Astrocyte (in vitro differentiated cells and primary cell): ENCODE measurements around the gene DPH1. TPM values are rescaled to one million over a fixed set of nuclear protein-coding genes. Genes with fewer than 3 reads are reported as not detected.

Source experiments
- DNase-seq: peaks from one replicate; pipeline ENCODE4 v3.0.0-alpha.2; 2010; ENCODE audit warnings: low read depth
- FAIRE-seq: peaks from 2 replicates; lab custom pipeline; 2011; peaks lifted over from hg19 to GRCh38; lab: Jason Lieb, UNC
- H2AFZ ChIP-seq: 2 replicates; pipeline ENCODE4 v1.6.0; 2012; ENCODE audit warnings: low read depth, low read length, inconsistent platforms
- H3K27ac ChIP-seq: 2 replicates; pipeline ENCODE4 v1.5.1; 2011; ENCODE audit warnings: low read depth, low read length, inconsistent platforms
- H3K27me3 ChIP-seq: 2 replicates; pipeline ENCODE4 v1.6.0; 2011; ENCODE audit warnings: low read length, inconsistent platforms; ENCODE audit not compliant: insufficient read depth
- H3K36me3 ChIP-seq: 2 replicates; pipeline ENCODE4 v1.5.1; 2011; ENCODE audit warnings: low read length, inconsistent platforms; ENCODE audit not compliant: insufficient read depth
- H3K4me1 ChIP-seq: 2 replicates; pipeline ENCODE4 v1.5.1; 2011; ENCODE audit warnings: low read length, inconsistent platforms; ENCODE audit not compliant: insufficient read depth
- H3K4me2 ChIP-seq: 2 replicates; pipeline ENCODE4 v1.6.0; 2012; ENCODE audit warnings: low read length, inconsistent platforms
- H3K4me3 ChIP-seq: 2 replicates; pipeline ENCODE4 v1.5.1; 2011; ENCODE audit warnings: low read depth, mild to moderate bottlenecking, low read length, inconsistent platforms; ENCODE audit not compliant: insufficient read depth
- H3K79me2 ChIP-seq: 2 replicates; pipeline ENCODE4 v1.6.0; 2012; ENCODE audit warnings: mild to moderate bottlenecking, low read length, inconsistent platforms; ENCODE audit not compliant: insufficient read depth
- H3K9ac ChIP-seq: 2 replicates; pipeline ENCODE4 v1.6.0; 2012; ENCODE audit warnings: mild to moderate bottlenecking, low read length, inconsistent platforms
- H3K9me3 ChIP-seq: 2 replicates; pipeline ENCODE4 v1.5.1; 2012; ENCODE audit warnings: low read depth, mild to moderate bottlenecking, low read length, inconsistent platforms; ENCODE audit not compliant: insufficient read depth
- H4K20me1 ChIP-seq: 2 replicates; pipeline ENCODE4 v1.6.0; 2012; ENCODE audit warnings: low read length, inconsistent platforms; ENCODE audit not compliant: insufficient read depth
- H3K27ac Mint-ChIP-seq: one replicate; pipeline ENCODE4 v1.8.0; 2021; ENCODE audit warnings: mild to moderate bottlenecking, mixed read lengths; ENCODE audit not compliant: unreplicated experiment
- H3K27me3 Mint-ChIP-seq: one replicate; pipeline ENCODE4 v1.8.0; 2021; ENCODE audit warnings: low read depth, mixed read lengths; ENCODE audit not compliant: unreplicated experiment
- H3K36me3 Mint-ChIP-seq: one replicate; pipeline ENCODE4 v1.8.0; 2021; ENCODE audit warnings: low read depth, mixed read lengths; ENCODE audit not compliant: unreplicated experiment
- H3K4me1 Mint-ChIP-seq: one replicate; pipeline ENCODE4 v1.8.0; 2021; ENCODE audit warnings: low read depth, mixed read lengths; ENCODE audit not compliant: unreplicated experiment
- H3K4me3 Mint-ChIP-seq: one replicate; pipeline ENCODE4 v1.8.0; 2021; ENCODE audit warnings: mild to moderate bottlenecking, moderate library complexity, mixed read lengths; ENCODE audit not compliant: unreplicated experiment
- H3K9me3 Mint-ChIP-seq: one replicate; pipeline ENCODE4 v1.8.0; 2021; ENCODE audit warnings: mild to moderate bottlenecking, mixed read lengths; ENCODE audit not compliant: unreplicated experiment
- CTCF ChIP-seq: IDR thresholded peaks from 2 replicates; pipeline ENCODE4 v1.5.1; 2011; ENCODE audit warnings: low read depth, mild to moderate bottlenecking, inconsistent platforms, low read length, moderate library complexity; ENCODE audit not compliant: insufficient read depth
- EZH2 ChIP-seq: IDR thresholded peaks from 2 replicates; pipeline ENCODE4 v1.6.1; 2012; ENCODE audit warnings: mild to moderate bottlenecking, low read length, inconsistent platforms; ENCODE audit not compliant: insufficient read depth
- total RNA-seq: library from RNA; stranded (reverse); gene quantifications from 2 replicates; pipeline ENCODE4 v1.2.1, GENCODE V29; 2021

DPH1 gene
- total RNA-seq, 1 donor from 2014 or later, result 25.8 TPM

DNA sequence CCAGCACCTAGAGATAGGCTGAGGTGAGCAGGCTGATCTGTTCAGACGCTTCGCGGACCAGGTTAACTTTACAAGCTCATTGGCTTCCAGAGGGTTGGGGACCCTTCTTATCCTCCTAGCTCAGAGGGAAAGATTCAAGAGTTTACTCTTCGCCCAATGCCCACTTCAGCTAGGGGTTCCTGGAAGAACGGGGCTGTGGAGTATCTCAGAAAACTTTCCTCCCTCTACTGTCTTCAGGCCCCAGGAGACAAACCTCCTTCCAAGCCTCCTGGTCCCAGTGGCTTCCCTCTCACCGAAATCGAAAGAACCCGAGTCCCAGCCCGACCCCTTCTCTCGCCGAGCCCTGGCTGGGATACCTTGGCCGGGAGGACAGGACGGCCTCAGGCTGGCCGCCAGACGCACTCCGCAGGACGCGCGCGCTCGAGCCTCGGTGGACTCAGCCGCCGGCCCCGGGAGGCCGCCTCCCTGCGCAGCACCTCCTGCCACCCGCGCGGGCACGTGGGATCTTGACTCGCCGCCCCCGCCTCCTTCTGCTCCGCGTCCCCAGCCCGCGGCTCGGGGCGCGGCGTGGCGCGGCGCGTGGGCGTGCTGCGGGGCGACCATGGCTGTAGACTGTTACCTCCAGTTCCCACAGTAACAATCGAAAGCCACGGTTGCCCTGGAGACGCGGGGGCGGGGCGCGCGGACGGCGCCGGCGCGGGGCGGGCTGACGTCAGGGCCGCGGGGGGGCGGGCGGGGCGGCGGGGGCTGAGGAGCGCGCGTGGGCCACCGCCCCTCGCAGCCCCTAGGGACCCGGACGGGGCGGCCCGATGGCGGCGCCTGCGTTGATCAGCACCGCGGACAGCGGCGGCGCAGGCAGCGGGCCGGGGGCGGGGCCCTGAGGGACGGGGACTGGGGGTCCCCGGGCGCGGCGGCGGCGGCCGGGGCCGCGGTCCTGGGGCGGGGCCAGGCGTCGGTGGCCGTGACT, 19.7 kb downstream of the DPH1 start:
- Histone ChIP-seq H4K20me1 (peaks cover 20% of the 10 kb centered on the region), H2AFZ (peak overlapping the region; percentile 69), H3K9ac (peak overlapping the region; percentile 85), H3K9me3 (no peaks in the 10 kb centered on the region), H3K27ac (peak overlapping the region; percentile 77), H3K4me3 (peak overlapping the region; percentile 70), H3K4me2 (peak overlapping the region; percentile 88), H3K79me2 (peaks cover 11% of the 10 kb centered on the region), H3K27me3 (no peaks in the 10 kb centered on the region), H3K4me1 (peaks cover 23% of the 10 kb centered on the region), H3K36me3 (no peaks in the 10 kb centered on the region)
- Mint-ChIP-seq H3K4me3 (peak overlapping the region; percentile 83), H3K4me1 (peaks cover 10% of the 10 kb centered on the region), H3K27ac (peak overlapping the region; percentile 80), H3K36me3 (no peaks in the 10 kb centered on the region), H3K27me3 (peaks cover 4% of the 10 kb centered on the region), H3K9me3 (peaks cover 2% of the 10 kb centered on the region)
- TF ChIP-seq CTCF (no peak), EZH2 (no peak)
- FAIRE-seq (no peak), DNase-seq (no peak)

DNA sequence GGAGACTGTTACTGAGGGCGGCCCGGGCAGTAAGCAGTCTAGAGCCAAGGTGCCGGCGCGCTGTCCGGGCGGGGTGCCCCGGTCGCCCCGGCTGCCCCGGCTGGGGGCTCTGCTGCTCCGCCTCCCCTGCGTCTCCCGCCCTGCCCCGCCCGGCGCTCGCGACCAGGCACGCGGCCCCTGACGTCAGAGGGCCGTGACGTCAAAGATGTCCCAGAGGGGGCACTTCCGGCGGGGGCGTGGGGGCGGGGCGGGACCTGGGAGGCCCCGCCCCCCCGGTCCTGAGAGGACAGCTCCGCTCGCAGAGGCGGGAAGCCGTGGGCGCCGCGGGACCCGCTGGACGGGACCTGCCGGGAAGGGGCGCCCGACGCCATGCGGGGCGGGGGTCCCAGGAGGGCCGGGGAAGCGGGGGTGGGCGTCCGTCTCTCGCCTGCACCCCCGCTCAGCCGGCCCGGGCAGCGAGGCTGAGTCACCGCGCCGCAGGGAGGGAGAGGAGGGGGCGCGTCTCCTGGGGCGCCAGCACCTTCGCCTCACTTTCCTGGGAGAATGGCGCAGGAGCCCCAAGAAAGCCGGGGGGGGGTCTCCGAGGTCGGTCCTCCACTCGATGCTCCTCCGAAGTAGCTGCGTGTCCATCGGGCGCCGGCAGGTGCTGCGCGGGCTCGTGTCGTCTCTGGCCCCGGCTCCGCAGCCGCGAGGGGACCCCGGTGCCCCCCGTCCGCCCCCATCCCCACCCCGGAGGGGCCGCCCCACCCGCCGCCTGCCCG, 20.5 kb downstream of the DPH1 start:
- Histone ChIP-seq H3K9ac (peak overlapping the region; percentile 46), H3K79me2 (peaks cover 12% of the 10 kb centered on the region), H3K27ac (peak overlapping the region; percentile 19), H4K20me1 (peaks cover 12% of the 10 kb centered on the region), H3K4me3 (peak overlapping the region; percentile 42), H3K27me3 (no peaks in the 10 kb centered on the region), H3K36me3 (no peaks in the 10 kb centered on the region), H3K4me2 (peak overlapping the region; percentile 80), H3K4me1 (peaks cover 25% of the 10 kb centered on the region), H3K9me3 (no peaks in the 10 kb centered on the region), H2AFZ (no peak overlapping the region)
- peaks cover 8% of the 10 kb centered on the region for H3K4me1 Mint-ChIP-seq
- no peak overlapping the region for H3K4me3 Mint-ChIP-seq
- H3K27me3 Mint-ChIP-seq, result peaks cover 4% of the 10 kb centered on the region
- no peak for FAIRE-seq
- no peak for TF ChIP-seq EZH2
- no peak for TF ChIP-seq CTCF
- H3K36me3 Mint-ChIP-seq, result no peaks in the 10 kb centered on the region
- H3K27ac Mint-ChIP-seq, result no peak overlapping the region
- DNase-seq, result no peak
- H3K9me3 Mint-ChIP-seq, result peaks cover 2% of the 10 kb centered on the region
